Thyroid gland (tissue), 4 donors: ENCODE measurements around the gene TBXA2R. TPM values are rescaled to one million over a fixed set of nuclear protein-coding genes. Genes with fewer than 3 reads are reported as not detected.

Experiments
- DNase-seq, 2 donors: peaks; one replicate each; pipeline ENCODE4 v3.0.0-alpha.2; 2019
- H3K27ac ChIP-seq, 3 donors: fragments of 200-600 bp; sonication (generic); 1 replicate in 2 of 3; 2 replicates in 1 of 3; pipeline ENCODE4 v1.5.1; 2016 to 2019; ENCODE audit warnings: mild to moderate bottlenecking in 1 of 3, moderate library complexity in 1 of 3
- H3K27me3 ChIP-seq: fragments of 200-600 bp; sonication (generic); one replicate; pipeline ENCODE4 v1.5.1; 2019
- H3K36me3 ChIP-seq, 2 donors: fragments of 200-600 bp; sonication (generic); one replicate each; pipeline ENCODE4 v1.5.1; 2016 to 2019
- H3K4me1 ChIP-seq, 2 donors: fragments of 200-600 bp; sonication (generic); one replicate each; pipeline ENCODE4 v1.5.1; 2017 to 2019
- H3K4me3 ChIP-seq, 3 donors: fragments of 200-600 bp; sonication (generic); replicated peaks in 1 of 3; 1 replicate in 2 of 3; 2 replicates in 1 of 3; pipeline ENCODE4 v1.5.1; 2016; ENCODE audit warnings: mild to moderate bottlenecking in 1 of 3
- H3K9me3 ChIP-seq: fragments of 200-600 bp; sonication (generic); one replicate; pipeline ENCODE4 v1.5.1; 2017
- POLR2A ChIP-seq, 2 donors: fragments of 450-650 bp; IDR thresholded peaks; one replicate each; pipeline ENCODE4 v1.6.1; 2017; ENCODE audit warnings: antibody characterized with exemption in 2 of 2, mild to moderate bottlenecking in 2 of 2, moderate library complexity in 1 of 2
- WGBS, 2 donors: methylation state at CpG; one replicate each; pipeline ENCODE4 v1.1.5; 2017; 5-methylcytosine and 5-hydroxymethylcytosine counted together
- intact Hi-C: fragments of 100-400 bp; cut with DNase I; formaldehyde crosslinking; loops from one replicate; pipeline ENCODE4 v1.15.1; 2023
- total RNA-seq, 4 donors: library from RNA; depleted of rRNA; stranded (reverse); fragments of >200 nt; gene quantifications; one replicate each; pipeline ENCODE4 v1.2.3, GENCODE V29; 2016
- TF ChIP-seq, protein P1 (sequence below), 6 experiments: fragments of 200-600 bp in 3 of 6; fragments of 450-650 bp in 3 of 6; sonication (generic) in 3 of 6; IDR thresholded peaks; one replicate each; pipeline ENCODE4 v1.5.1; 2016 to 2019; ENCODE audit warnings: antibody characterized with exemption in 6 of 6, mild to moderate bottlenecking in 2 of 6, inconsistent platforms in 1 of 6, moderate library complexity in 1 of 6

Gene TBXA2R
- total RNA-seq, 4 donors from 2014 or later = 0.40 to 2.1 (median 1.3) TPM

GRCh38 chr19:3639479-3639878 lies 32.8 kb upstream of the TBXA2R start:
- H3K36me3 ChIP-seq = peaks cover 15 to 43% of the 10 kb centered on the region in 2 donors
- no peaks in the 10 kb centered on the region for H3K4me1 ChIP-seq
- 97 to 99% methylated on average over 13 of the region's 13 CpGs for WGBS, 2 donors
- DNase-seq = no peak
- TF ChIP-seq, protein P1, sequence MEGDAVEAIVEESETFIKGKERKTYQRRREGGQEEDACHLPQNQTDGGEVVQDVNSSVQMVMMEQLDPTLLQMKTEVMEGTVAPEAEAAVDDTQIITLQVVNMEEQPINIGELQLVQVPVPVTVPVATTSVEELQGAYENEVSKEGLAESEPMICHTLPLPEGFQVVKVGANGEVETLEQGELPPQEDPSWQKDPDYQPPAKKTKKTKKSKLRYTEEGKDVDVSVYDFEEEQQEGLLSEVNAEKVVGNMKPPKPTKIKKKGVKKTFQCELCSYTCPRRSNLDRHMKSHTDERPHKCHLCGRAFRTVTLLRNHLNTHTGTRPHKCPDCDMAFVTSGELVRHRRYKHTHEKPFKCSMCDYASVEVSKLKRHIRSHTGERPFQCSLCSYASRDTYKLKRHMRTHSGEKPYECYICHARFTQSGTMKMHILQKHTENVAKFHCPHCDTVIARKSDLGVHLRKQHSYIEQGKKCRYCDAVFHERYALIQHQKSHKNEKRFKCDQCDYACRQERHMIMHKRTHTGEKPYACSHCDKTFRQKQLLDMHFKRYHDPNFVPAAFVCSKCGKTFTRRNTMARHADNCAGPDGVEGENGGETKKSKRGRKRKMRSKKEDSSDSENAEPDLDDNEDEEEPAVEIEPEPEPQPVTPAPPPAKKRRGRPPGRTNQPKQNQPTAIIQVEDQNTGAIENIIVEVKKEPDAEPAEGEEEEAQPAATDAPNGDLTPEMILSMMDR (IDR thresholded peaks at IDR 0.05) = no peak
- TF ChIP-seq POLR2A (IDR thresholded peaks at IDR 0.05) = no peak
- no peaks in the 10 kb centered on the region for H3K27me3 ChIP-seq
- no peak overlapping the region for H3K27ac ChIP-seq
- no peak overlapping the region for H3K4me3 ChIP-seq
- H3K9me3 ChIP-seq = no peaks in the 10 kb centered on the region
- intact Hi-C loops = no loop called here

DNA sequence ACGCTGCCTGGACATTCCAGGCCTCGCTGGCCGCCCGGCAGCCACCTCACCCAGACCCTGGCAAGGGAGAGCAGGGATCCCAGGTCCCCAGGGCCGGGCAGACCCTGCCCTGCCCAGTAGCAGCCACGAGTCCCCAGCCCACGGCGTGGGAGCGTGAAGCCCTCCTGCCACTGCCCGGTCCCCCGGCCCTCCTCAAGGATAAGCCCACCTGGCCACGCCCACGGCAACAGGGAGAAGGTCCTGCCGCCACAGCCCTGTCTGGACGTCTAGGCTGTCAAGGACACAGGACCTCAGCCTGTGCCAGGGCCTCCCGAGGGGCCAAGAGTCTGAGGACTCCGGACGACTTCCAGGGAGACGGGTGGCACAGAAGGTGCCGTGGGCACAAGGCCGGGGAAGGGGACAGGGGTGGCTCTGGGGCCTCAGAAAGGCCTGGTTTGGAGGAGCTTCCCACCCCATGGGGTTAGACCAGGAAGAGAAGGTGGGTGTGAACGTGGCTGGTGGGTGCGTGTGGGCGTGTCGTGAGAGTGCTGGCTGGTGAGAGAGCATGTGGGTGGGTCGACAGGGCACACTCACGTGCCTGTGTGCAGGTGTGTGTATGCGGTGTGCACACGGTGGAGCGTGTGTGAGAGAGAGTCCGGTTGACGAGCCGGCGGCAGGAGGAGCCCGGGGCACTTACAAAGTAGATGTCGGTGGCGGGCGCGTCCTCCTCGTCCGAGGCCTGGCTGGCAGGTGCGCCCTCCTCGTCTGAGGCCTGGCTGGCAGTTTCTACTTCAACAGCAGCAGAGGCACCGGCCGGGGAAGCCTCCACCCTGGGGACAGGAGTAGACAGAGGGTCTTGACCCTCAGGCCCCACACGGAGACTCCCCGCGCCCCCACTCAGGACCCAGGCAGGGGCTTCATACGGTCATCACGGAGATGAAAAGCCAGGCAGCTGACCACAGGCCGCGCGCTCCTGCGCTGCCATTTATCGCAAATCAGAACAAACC lies 31.8 kb upstream of the TBXA2R start:
- Histone ChIP-seq H3K4me1 (no peaks in the 10 kb centered on the region), H3K9me3 (no peaks in the 10 kb centered on the region), H3K4me3 (no peak overlapping the region), H3K27ac (no peak overlapping the region), H3K27me3 (no peaks in the 10 kb centered on the region), H3K36me3 (peaks cover 15 to 43% of the 10 kb centered on the region in 2 donors)
- 92 to 94% methylated on average over 39 to 45 of the region's 55 CpGs for WGBS, 2 donors
- no peak for DNase-seq
- TF ChIP-seq, protein P1 (IDR thresholded peaks at IDR 0.05) = no peak
- no peak for TF ChIP-seq POLR2A (IDR thresholded peaks at IDR 0.05)
- intact Hi-C loops = no loop called here

DNA sequence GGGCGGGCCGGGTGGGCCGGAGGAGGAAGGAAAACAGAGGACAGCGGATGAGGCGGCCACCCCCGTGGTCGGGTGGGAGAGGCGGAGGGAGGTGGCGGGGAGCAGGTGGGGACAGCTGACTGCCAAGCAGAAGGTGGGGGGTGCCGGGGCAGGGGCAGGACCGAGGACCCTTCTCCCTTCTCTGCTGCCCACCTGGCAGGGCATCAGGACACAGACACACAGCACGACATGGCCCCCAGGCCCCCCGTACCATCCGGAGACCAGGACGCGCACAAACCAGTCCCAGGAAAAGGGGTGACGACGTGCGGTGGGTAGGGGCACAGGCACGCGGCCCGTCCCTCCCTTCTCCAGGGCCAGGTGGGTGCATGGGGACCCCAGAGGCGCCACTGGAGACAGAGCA lies 30.9 kb upstream of the TBXA2R start:
- Histone ChIP-seq H3K27ac (no peak overlapping the region), H3K27me3 (no peaks in the 10 kb centered on the region), H3K36me3 (peaks cover 15 to 43% of the 10 kb centered on the region in 2 donors), H3K4me3 (no peak overlapping the region), H3K4me1 (no peaks in the 10 kb centered on the region), H3K9me3 (no peaks in the 10 kb centered on the region)
- WGBS, 2 donors = 91 to 96% methylated on average over 9 to 17 of the region's 23 CpGs
- no peak for DNase-seq
- intact Hi-C loops = no loop called here
- TF ChIP-seq POLR2A (IDR thresholded peaks at IDR 0.05) = no peak
- TF ChIP-seq, protein P1 (IDR thresholded peaks at IDR 0.05) = no peak

DNA sequence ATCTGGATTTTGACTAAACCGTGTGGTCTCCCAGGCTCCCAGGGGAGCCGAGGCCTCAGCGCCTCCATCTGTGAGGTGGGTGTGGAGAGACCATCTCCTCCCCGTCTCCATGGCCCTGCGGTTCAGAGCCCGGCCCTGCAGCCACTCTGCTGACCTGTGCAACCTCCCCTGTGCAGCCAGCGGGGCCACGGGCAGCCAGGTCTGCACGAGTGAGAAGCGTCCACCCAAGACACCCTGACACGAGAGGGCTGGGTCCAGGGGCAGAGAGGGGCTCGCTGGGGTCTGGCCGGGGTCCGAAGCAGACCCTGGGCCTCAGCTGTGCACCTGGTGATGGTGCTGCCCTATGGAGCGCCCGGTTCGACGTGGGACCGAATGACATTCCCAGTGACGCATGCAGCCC lies 30.3 kb upstream of the TBXA2R start:
- H3K27me3 ChIP-seq = no peaks in the 10 kb centered on the region
- no peak for TF ChIP-seq POLR2A (IDR thresholded peaks at IDR 0.05)
- TF ChIP-seq, protein P1 (IDR thresholded peaks at IDR 0.05) = no peak
- peaks cover 12 to 40% of the 10 kb centered on the region in 2 donors for H3K36me3 ChIP-seq
- WGBS, 2 donors = 97% methylated on average over 6 to 11 of the region's 20 CpGs
- intact Hi-C loops = no loop called here
- no peak overlapping the region for H3K27ac ChIP-seq
- no peaks in the 10 kb centered on the region for H3K9me3 ChIP-seq
- H3K4me3 ChIP-seq = no peak overlapping the region
- DNase-seq = no peak
- no peaks in the 10 kb centered on the region for H3K4me1 ChIP-seq

DNA sequence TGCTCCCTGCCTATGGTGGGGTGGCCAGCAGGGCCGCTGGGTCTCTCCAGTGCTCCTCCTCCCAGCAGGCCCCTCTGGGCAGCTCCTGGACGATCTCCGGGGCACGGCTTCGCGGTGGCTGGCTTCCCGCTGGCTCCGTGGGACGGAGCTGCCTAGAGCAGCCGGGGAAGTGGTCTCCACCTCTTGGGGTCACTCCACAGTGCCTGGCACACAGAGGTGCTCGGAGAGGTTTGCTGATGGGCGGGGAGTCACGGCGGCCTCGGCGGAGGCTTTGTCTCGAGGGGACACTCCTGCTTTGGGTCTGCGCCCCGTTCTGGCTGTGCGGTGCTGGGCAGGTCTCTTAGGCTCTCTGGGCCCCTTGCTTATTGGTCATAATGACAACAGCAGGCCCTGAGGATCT lies 29.8 kb upstream of the TBXA2R start:
- Histone ChIP-seq H3K36me3 (peaks cover 8 to 35% of the 10 kb centered on the region in 2 donors), H3K9me3 (no peaks in the 10 kb centered on the region), H3K27me3 (no peaks in the 10 kb centered on the region), H3K27ac (no peak overlapping the region), H3K4me1 (no peaks in the 10 kb centered on the region), H3K4me3 (no peak overlapping the region)
- intact Hi-C loops = no loop called here
- no peak for TF ChIP-seq POLR2A (IDR thresholded peaks at IDR 0.05)
- TF ChIP-seq, protein P1 (IDR thresholded peaks at IDR 0.05) = no peak
- WGBS, 2 donors = 86 to 91% methylated on average over 9 to 18 of the region's 20 CpGs
- DNase-seq = no peak
